Activated T-cell treated with anti-CD3 and anti-CD28 coated beads, Interleukin-2, amount 50 U/mL, for 72 hours (primary cell): ENCODE data around the gene ZFYVE27. TPM values are rescaled to one million over a fixed set of nuclear protein-coding genes. Genes with fewer than 3 reads are reported as not detected.

Source experiments
- ATAC-seq, 2 donors: fragments of 150-1000 bp; cut with Tn5 transposase; replicated peaks in 1 of 2; 2 replicates each; pipeline ENCODE4 v1.10.0; 2021; ENCODE audit warnings: moderate library complexity in 2 of 2, mild to moderate bottlenecking in 1 of 2
- DNase-seq, 2 donors: peaks; one replicate each; pipeline ENCODE4 v3.0.0; 2021 to 2022; ENCODE audit warnings: mixed read lengths in 1 of 2
- H3K27ac Mint-ChIP-seq: one replicate; pipeline ENCODE4 v1.8.0; 2022; ENCODE audit warnings: mild to moderate bottlenecking, moderate library complexity, mixed read lengths
- H3K27me3 Mint-ChIP-seq: one replicate; pipeline ENCODE4 v1.8.0; 2022; ENCODE audit warnings: low read depth, mixed read lengths
- H3K36me3 Mint-ChIP-seq, 2 donors: one replicate each; pipeline ENCODE4 v1.8.0; 2022; ENCODE audit warnings: mixed read lengths in 2 of 2, mild to moderate bottlenecking in 1 of 2; ENCODE audit not compliant: insufficient read depth in 2 of 2
- H3K4me1 Mint-ChIP-seq: one replicate; pipeline ENCODE4 v1.8.0; 2022; ENCODE audit warnings: low read depth, mixed read lengths
- H3K4me3 Mint-ChIP-seq, 2 donors: one replicate each; pipeline ENCODE4 v1.8.0; 2022; ENCODE audit warnings: mild to moderate bottlenecking in 2 of 2, mixed read lengths in 2 of 2, moderate library complexity in 2 of 2
- H3K9me3 Mint-ChIP-seq, 2 donors: one replicate each; pipeline ENCODE4 v1.8.0; 2022; ENCODE audit warnings: mixed read lengths in 2 of 2
- total RNA-seq, 2 donors: library from RNA; stranded (reverse); gene quantifications; one replicate each; pipeline ENCODE4 v1.2.3, GENCODE V29; 2022

ZFYVE27 gene
- total RNA-seq, 2 donors from 2014 or later, result 33.7 to 40.0 TPM

- Mint-ChIP-seq H3K36me3 (peaks cover 0 to 2% of the 10 kb centered on the region in 2 donors), H3K4me1 (peaks cover 12% of the 10 kb centered on the region), H3K4me3 (no peak overlapping the region), H3K9me3 (no peaks in the 10 kb centered on the region), H3K27ac (no peak overlapping the region), H3K27me3 (peaks cover 26% of the 10 kb centered on the region)
- DNase-seq (peak; percentile 33 to 38), ATAC-seq (no peak)
Observed at GRCh38 chr10:97708976-97709946, 27.7 kb upstream of the ZFYVE27 start.

GRCh38 chr10:97711640-97712572, 25.0 kb upstream of the ZFYVE27 start:
- H3K4me1 Mint-ChIP-seq, result peaks cover 20% of the 10 kb centered on the region
- no peak for ATAC-seq
- H3K36me3 Mint-ChIP-seq, result peaks cover 0 to 2% of the 10 kb centered on the region in 2 donors
- H3K27me3 Mint-ChIP-seq, result peaks cover 32% of the 10 kb centered on the region
- no peaks in the 10 kb centered on the region for H3K9me3 Mint-ChIP-seq
- H3K27ac Mint-ChIP-seq, result no peak overlapping the region
- H3K4me3 Mint-ChIP-seq, result peak overlapping the region; percentile 23 to 84
- no peak for DNase-seq

GRCh38 chr10:97713339-97713825, 23.5 kb upstream of the ZFYVE27 start, which contains the start of gene MARVELD1:
Gene MARVELD1 (plus strand): TSS chr10:97713730. CDS start chr10:97713877, 147 bp downstream.
- Mint-ChIP-seq H3K36me3 (peaks cover 0 to 2% of the 10 kb centered on the region in 2 donors), H3K4me1 (peaks cover 20% of the 10 kb centered on the region)
- peak in 1 of 2 donors; percentile 12 for DNase-seq

GRCh38 chr10:97713826-97714400, 23.0 kb upstream of the ZFYVE27 start:
- H3K27me3 Mint-ChIP-seq, result peaks cover 29% of the 10 kb centered on the region
- peak overlapping the region; percentile 21 for H3K27ac Mint-ChIP-seq
- ATAC-seq (peak; percentile 87 to 88), DNase-seq (peak; percentile 67 to 68)
- H3K9me3 Mint-ChIP-seq, result no peaks in the 10 kb centered on the region
- peaks cover 20% of the 10 kb centered on the region for H3K4me1 Mint-ChIP-seq
- peaks cover 0 to 2% of the 10 kb centered on the region in 2 donors for H3K36me3 Mint-ChIP-seq
- peak overlapping the region; percentile 93 to 96 for H3K4me3 Mint-ChIP-seq

More at GRCh38 chr10:97713339-97713825, 23.5 kb upstream of the ZFYVE27 start, which contains the start of gene MARVELD1:
- no peaks in the 10 kb centered on the region for H3K9me3 Mint-ChIP-seq
- peak in 1 of 2 donors; percentile 10 for ATAC-seq
- H3K4me3 Mint-ChIP-seq, result peak within 1 kb of the TSS; percentile 93 to 96
- peak within 1 kb of the TSS; percentile 21 for H3K27ac Mint-ChIP-seq
- H3K27me3 Mint-ChIP-seq, result peaks cover 32% of the 10 kb centered on the region

- Mint-ChIP-seq H3K4me1 (peaks cover 20% of the 10 kb centered on the region), H3K27ac (no peak overlapping the region), H3K27me3 (peaks cover 23% of the 10 kb centered on the region), H3K36me3 (peaks cover 0 to 2% of the 10 kb centered on the region in 2 donors), H3K4me3 (peak overlapping the region; percentile 93 to 96), H3K9me3 (no peaks in the 10 kb centered on the region)
- ATAC-seq (peak; percentile 31 to 35), DNase-seq (peak in 1 of 2 donors; percentile 14)
Observed at GRCh38 chr10:97714401-97715258, 22.3 kb upstream of the ZFYVE27 start.

DNA sequence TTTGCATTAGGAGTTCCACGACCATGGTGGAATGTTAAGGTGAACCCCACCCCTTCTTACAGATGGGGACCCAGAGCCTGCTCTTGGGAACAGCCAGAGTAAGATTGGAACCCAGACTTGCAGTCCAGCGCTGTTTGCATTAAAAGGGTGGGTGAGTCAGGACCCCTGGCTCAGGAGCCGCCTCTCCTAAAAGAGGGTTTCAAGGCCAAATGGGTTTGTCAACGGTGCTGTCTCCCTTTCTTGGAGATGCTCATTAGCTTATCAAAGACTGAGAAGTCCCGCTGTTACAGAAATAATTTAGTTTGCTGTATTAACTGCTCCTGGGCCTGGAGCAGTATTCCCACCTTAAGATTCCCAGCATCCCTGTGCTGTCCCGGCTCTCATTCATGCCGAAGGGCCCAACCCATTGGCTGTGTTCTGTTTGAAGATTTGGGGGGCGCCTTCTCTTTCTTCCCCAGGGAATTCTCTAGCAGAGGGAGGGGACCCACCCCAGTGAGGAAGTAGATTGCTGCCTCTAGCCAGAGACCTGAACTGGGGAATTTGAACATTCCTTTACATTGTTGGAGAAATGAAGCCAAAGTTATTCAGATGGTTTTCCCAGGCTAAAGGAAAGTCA, 21.6 kb upstream of the ZFYVE27 start:
- H3K9me3 Mint-ChIP-seq, result no peaks in the 10 kb centered on the region

GRCh38 chr10:97717627-97718026, 19.3 kb upstream of the ZFYVE27 start:
- H3K27me3 Mint-ChIP-seq, result peaks cover 13% of the 10 kb centered on the region
- ATAC-seq, result no peak

More for the DNA sequence above, 21.6 kb upstream of the ZFYVE27 start:
- Mint-ChIP-seq H3K4me1 (peaks cover 20% of the 10 kb centered on the region), H3K4me3 (peak overlapping the region; percentile 93 to 96), H3K36me3 (peaks cover 0 to 2% of the 10 kb centered on the region in 2 donors), H3K27me3 (peaks cover 23% of the 10 kb centered on the region), H3K27ac (no peak overlapping the region)
- no peak for DNase-seq
- ATAC-seq, result no peak

DNA sequence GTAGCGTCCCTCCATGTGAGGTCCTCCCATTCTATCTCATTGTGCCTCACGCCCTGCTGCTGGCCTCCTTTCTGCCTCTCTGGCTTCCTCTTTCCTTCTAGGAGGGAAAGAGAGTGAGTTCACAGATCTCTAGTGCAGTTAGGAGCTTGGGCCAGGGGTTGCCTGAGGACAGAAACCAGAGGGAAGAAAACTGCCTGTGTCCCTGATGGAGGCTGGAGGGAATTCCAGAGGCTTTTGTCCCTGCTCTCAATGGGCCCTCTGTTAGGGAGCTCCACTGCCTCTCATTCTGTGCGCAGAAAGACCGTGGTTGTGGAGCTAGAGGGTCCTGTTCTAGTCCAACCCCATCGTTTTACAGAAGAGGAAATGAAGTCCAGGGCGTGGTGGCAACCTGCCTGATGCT, 18.8 kb upstream of the ZFYVE27 start:
- H3K9me3 Mint-ChIP-seq, result no peaks in the 10 kb centered on the region
- no peak overlapping the region for H3K4me3 Mint-ChIP-seq
- DNase-seq (no peak), ATAC-seq (no peak)
- H3K27me3 Mint-ChIP-seq, result peaks cover 7% of the 10 kb centered on the region
- no peak overlapping the region for H3K27ac Mint-ChIP-seq
- peaks cover 0 to 2% of the 10 kb centered on the region in 2 donors for H3K36me3 Mint-ChIP-seq
- H3K4me1 Mint-ChIP-seq, result peaks cover 15% of the 10 kb centered on the region

More at GRCh38 chr10:97717627-97718026, 19.3 kb upstream of the ZFYVE27 start:
- peaks cover 20% of the 10 kb centered on the region for H3K4me1 Mint-ChIP-seq
- no peak overlapping the region for H3K4me3 Mint-ChIP-seq
- no peaks in the 10 kb centered on the region for H3K9me3 Mint-ChIP-seq
- DNase-seq, result no peak
- peaks cover 0 to 2% of the 10 kb centered on the region in 2 donors for H3K36me3 Mint-ChIP-seq
- no peak overlapping the region for H3K27ac Mint-ChIP-seq

DNA sequence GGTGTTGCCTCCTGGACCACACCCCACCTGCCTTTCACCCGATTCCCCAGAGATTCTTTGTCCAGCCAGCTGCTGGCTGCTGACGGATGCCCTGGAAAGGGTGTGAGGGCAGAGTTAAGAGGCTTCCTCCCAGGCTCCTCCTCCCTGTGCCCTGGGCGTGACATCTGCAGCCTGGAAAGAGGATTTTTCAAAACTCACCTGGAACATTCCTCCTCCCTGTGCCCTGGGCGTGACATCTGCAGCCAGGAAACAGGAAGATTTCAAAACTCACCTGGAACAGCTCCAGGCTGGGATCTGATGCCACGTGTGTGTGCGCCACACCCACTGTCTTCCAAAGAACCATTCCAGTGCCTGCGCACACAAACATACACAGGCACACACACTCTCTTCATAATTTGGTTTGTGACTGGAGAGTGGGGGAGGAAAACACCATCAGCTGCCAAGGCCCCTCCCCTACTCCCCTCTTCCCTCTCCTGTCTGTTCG, 18.2 kb upstream of the ZFYVE27 start:
- Mint-ChIP-seq H3K27me3 (peaks cover 6% of the 10 kb centered on the region), H3K36me3 (peaks cover 0 to 2% of the 10 kb centered on the region in 2 donors), H3K4me3 (no peak overlapping the region), H3K27ac (no peak overlapping the region), H3K9me3 (no peaks in the 10 kb centered on the region), H3K4me1 (peaks cover 13% of the 10 kb centered on the region)
- no peak for DNase-seq
- no peak for ATAC-seq

DNA sequence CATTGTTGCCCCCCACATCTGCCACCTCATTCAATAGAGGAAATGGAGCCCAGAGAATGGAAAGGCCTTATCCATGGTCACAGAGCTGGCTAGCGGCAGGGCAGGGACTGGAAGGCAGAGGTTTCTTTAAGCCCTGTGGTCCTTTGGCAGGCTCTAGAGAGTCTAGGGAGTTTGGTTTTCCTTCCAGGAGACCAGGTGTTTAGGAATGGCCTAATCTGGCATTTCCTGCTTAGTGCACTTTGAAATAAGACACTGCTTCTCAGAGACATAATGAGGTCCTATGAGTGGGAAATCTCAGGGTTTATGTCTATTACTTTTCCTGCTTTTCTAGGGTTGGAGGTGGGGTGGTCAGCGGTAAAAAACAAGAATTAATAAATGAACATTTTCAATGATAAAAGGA, 17.3 kb upstream of the ZFYVE27 start:
- Mint-ChIP-seq H3K9me3 (no peaks in the 10 kb centered on the region), H3K4me3 (no peak overlapping the region), H3K36me3 (no peaks in the 10 kb centered on the region), H3K4me1 (peaks cover 8% of the 10 kb centered on the region), H3K27ac (no peak overlapping the region), H3K27me3 (peaks cover 12% of the 10 kb centered on the region)
- no peak for DNase-seq
- no peak for ATAC-seq
